Measurements from ENCODE around the gene FBN2.

The FBN2 gene

DNA sequence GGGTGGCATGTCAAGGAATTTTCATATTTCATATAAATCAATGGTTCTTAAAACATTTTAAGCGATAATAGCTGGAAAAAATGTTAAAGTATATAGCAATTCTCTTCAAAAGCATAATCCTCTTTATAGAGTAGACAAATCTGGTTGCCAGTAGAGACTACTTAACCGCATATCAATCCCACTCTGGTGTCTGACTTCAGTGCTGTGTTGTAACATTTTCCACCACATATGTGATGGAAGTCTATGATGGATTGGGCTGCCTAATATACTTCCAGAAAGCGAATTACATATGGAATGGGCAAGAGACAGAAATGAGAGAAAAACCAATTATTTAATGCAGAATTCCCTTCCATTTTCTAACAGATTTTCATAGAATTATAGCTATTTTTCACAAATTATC is 54.3 kb downstream of the FBN2 start:
- H3K4me3 ChIP-seq (ENCODE audit: control insufficient read depth, low read depth, low read length) = no peak overlapping the region
- no peak for DNase-seq (ENCODE audit: low read depth)
- no peak for TF ChIP-seq CTCF (conservative IDR thresholded peaks at IDR 0.05; ENCODE audit: control insufficient read depth, insufficient read depth, low read depth, low read length)

- H3K4me3 ChIP-seq (ENCODE audit: control insufficient read depth, low read depth, low read length) = no peak overlapping the region
- no peak for TF ChIP-seq CTCF (conservative IDR thresholded peaks at IDR 0.05; ENCODE audit: control insufficient read depth, insufficient read depth, low read depth, low read length)
Measured at GRCh38 chr5:128480906-128481633, 57.0 kb downstream of the FBN2 start.

GRCh38 chr5:128480158-128480557 is 57.9 kb downstream of the FBN2 start:
- no peak for TF ChIP-seq CTCF (conservative IDR thresholded peaks at IDR 0.05; ENCODE audit: control insufficient read depth, insufficient read depth, low read depth, low read length)
- H3K4me3 ChIP-seq (ENCODE audit: control insufficient read depth, low read depth, low read length) = no peak overlapping the region
- DNase-seq (ENCODE audit: low read depth) = no peak

More at GRCh38 chr5:128480906-128481633, 57.0 kb downstream of the FBN2 start:
- DNase-seq (ENCODE audit: low read depth) = no peak

DNA sequence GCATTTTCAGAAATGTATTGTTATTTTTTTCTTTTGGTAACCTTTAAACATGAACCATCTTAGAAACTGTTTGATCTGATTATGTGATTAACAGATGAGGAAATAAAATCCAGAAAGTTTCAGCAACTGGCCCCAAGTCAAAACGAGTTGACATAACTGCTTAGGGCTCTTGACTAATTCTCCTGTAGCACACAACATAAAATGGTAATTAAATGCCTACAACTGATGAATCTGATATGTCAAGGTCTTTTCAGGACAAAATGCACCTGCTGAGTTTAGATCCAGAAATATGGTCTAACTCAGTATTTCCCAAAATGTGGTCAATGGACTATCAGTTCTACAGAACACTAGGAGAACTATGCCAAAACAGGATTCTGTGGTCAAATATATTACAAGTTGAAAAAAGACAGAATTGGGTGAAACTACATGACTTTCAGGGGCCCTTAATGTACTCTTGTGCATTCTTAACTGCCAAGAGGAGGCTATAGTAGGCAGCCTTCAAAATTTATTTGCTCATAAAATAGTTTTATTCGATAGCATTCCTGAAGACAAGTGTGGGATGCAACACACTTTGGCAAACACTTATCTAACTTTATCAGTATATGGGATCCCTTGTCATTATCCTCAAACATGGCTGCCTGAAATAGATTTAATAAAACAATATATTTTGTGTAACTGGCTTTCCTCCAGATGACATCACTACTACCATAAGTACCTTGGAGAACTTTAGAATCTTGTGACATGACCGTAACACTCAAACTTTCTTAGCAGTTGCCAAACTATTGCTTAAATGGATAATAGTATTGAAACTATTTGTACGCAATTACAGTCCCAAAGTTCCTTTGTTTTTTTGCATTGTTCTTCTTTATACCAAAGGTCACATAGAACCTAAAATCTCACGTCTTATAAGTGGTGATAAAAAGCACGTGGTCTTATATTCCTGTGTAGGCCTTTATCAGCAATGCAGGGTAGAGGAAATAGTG is 59.4 kb downstream of the FBN2 start:
- H3K4me3 ChIP-seq (ENCODE audit: control insufficient read depth, low read depth, low read length) = no peak overlapping the region
- no peak for DNase-seq (ENCODE audit: low read depth)
- no peak for TF ChIP-seq CTCF (conservative IDR thresholded peaks at IDR 0.05; ENCODE audit: control insufficient read depth, insufficient read depth, low read depth, low read length)

DNA sequence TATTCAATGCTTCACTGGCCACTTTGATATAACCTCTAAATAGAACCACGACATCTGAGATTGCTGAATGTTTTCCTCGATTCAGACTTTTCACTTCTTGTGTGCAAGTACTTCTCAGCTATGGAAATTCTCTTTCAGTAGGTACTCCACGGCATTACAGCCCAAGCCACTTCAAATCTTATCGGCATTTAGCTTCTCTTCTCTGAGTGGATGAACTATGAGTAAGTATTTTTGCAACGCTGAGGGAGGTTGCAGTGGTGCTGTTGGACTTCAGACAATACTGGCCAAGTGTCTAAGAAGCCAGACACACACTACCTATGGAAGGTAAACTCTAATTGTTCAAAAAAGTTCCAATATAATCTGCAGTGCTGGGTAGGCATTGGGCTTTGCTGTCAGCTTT is 60.1 kb downstream of the FBN2 start:
- no peak overlapping the region for H3K4me3 ChIP-seq (ENCODE audit: control insufficient read depth, low read depth, low read length)
- no peak for TF ChIP-seq CTCF (conservative IDR thresholded peaks at IDR 0.05; ENCODE audit: control insufficient read depth, insufficient read depth, low read depth, low read length)
- no peak for DNase-seq (ENCODE audit: low read depth)

- no peak for TF ChIP-seq CTCF (conservative IDR thresholded peaks at IDR 0.05; ENCODE audit: control insufficient read depth, insufficient read depth, low read depth, low read length)
- no peak for DNase-seq (ENCODE audit: low read depth)
- H3K4me3 ChIP-seq (ENCODE audit: control insufficient read depth, low read depth, low read length) = no peak overlapping the region
Measured at GRCh38 chr5:128475693-128476092, 62.4 kb downstream of the FBN2 start.
